Hematopoietic multipotent progenitor cell treated with erythropoietin and hydrocortisone succinate and interleukin-3 and kit ligand, for 4 days (in vitro differentiated cells): ENCODE data around the gene KIF1C.
A peak's percentile ranks its signal among the peaks of the same experiment; 100 is the strongest.
"Not testable (repeated sequence)": the region's sequence is repeated elsewhere in the genome, so short reads cannot be mapped to it uniquely, and the experiment has no call there.

Source experiments
- DNase-seq: peaks from one replicate; pipeline ENCODE4 v3.0.0-alpha.2; 2015

KIF1C gene

GRCh38 chr17:5002121-5002788 is 4.5 kb downstream of the KIF1C start:
- DNase-seq = no peak

DNA sequence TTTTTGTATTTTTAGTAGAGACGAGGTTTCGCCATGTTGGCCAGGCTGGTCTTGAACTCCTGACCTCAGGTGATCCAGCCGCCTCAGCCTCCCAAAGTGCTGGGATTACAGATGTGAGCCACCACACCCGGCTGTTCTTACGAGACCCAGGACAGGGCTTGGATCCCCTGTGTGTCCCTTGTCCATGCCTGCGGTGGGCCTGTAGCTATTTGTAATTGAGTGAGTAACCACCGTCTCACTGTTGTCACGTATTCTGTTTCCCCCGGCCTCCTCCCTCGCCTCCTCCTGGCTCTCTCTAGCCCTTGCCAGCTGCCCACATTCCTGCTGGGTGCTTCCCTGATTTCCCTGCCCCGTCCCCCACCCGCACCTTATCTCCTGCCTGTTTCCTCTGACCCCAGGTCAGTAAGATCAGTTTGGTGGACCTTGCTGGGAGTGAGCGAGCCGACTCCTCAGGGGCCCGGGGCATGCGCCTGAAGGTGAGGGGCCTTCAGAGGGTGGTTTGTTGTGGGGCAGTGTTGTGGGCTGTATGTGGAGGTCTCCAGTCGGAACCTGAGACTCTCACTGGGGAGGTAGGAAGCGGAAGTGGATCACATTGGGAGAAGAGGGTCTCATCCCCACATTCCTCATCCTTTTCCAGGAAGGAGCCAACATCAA is 5.6 kb downstream of the KIF1C start:
- DNase-seq = no peak

- DNase-seq = no peak
These were observed 14.2 kb downstream of the KIF1C start for GRCh38 chr17:5011928-5012327.

- no peak for DNase-seq
These were observed 16.6 kb downstream of the KIF1C start for GRCh38 chr17:5014357-5014756.

DNA sequence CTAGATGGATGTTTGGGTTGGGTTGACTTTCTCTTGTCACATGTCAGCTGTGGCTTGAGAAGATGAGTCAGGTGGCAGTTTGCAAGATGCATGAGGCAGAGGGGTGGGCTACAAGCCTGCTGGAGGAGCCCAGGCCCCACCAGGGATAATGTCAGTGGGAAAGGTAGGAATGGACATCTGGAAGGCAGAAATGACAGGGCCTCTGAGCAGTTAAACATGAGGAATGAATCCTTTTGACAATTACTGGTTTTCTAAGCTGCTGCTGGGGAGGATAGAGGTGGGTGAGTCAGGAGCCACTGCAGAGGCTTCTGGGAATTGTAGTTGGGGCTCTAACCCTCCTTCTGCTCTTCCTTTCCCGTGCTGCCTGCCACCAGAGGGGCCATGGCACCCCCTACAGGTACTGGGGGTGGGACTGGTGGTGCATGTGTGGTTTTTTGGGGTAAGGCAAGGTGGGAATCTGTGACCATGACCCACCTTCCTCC is 21.8 kb downstream of the KIF1C start:
- peak; percentile 68 for DNase-seq

DNA sequence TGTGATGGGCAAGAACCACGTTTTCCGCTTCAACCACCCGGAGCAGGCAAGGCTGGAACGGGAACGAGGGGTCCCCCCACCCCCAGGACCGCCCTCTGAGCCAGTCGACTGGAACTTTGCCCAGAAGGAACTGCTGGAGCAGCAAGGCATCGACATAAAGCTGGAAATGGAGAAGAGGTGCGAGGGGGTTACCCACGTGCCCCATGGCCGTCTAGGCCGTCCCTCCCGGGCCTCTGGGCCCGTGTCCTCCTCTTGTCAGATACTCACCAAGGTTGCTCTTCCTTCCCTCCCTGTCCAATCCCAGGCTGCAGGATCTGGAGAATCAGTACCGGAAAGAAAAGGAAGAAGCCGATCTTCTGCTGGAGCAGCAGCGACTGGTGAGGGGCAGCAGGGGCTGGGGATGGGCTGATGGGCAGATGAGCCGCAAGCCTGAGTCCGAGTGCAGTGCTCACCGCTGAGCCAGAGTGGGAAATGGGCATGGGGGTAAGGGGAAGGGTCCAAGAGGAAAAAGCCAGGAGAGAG is 22.8 kb downstream of the KIF1C start:
- DNase-seq = no peak

- no peak for DNase-seq
These were observed 24.5 kb downstream of the KIF1C start for GRCh38 chr17:5022171-5022711.

- no peak for DNase-seq
These were observed 25.9 kb downstream of the KIF1C start for GRCh38 chr17:5023588-5024147.

DNA sequence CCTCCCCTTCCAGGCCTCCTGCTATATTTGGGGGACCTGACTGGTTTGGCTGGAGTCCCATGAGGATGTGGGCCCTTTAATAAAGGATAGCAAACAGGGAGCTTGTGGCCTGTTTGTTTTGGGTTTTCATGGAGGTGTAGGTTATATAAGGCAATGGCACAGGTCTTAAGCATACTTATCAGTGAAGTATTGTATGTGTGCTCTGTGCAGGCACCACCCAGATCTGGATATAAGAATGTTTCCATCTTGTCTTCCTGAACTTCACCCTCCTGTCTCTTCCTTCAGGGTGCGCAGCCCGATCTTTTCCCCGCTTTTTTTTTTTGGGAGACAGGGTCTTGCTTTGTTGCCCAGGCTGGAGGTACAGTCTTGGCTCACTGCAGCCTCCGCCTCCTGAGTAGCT is 26.9 kb downstream of the KIF1C start:
- no peak for DNase-seq

DNA sequence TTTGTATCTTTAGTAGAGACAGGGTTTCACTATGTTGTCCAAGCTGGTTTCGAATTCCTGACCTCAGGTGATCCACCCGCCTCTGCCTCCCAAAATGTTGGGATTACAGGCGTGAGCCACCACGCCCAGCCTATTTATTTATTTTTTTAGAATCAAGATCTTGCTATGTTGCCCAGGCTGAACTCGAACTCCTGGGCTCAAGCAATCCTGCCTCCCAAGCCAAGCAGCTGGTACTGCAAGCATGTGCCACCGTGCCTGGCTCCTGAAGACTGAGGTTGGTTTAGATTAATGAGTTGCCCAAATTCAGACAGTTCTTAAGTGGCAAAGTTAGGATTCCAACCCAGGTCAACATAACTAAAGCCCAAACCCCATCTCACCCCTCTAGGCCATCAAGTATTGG is 29.5 kb downstream of the KIF1C start:
- DNase-seq = no peak

DNA sequence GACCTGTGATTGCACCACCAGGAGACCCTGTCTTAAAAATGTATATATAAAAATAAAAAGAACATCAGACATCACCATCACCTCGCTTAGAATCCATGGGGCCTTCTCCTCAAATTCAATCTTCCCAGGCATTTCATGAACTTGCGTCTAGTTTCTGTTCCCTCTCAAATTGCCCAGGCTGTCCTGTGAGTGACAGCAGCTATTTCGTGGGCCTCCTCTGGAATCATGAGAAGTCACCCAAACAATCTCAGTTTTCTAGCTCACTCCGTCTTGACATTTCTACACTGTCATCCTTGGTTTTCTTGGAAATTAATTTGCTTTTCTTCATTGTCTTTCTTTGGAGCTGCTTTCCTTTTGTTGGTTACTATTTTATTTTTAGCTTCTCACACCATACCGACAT is 30.2 kb downstream of the KIF1C start:
- no peak for DNase-seq

GRCh38 chr17:5030168-5030567 is 32.4 kb downstream of the KIF1C start:
- not testable (repeated sequence) for DNase-seq

GRCh38 chr17:5031365-5032082 is 33.8 kb downstream of the KIF1C start:
- peak; percentile 90 for DNase-seq

DNA sequence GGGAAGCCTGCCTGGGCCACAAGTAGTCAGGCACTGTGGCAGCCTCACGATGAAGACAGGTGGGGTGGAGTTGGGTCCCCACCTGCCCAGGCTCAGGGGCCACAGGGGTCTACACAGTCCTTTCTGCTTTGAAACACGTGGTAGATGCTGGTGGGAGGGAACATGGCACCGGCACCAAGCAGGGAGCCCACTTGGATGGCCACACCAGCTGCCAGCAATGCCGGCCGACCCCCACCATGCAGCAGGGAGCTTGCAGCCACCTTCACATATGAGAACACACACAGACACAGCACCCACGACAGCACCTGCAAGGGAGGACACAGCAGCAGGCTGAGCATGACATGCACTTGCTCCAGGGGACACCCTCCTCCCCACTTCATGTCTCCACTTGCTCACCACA is 35.1 kb downstream of the KIF1C start:
- no peak for DNase-seq

DNA sequence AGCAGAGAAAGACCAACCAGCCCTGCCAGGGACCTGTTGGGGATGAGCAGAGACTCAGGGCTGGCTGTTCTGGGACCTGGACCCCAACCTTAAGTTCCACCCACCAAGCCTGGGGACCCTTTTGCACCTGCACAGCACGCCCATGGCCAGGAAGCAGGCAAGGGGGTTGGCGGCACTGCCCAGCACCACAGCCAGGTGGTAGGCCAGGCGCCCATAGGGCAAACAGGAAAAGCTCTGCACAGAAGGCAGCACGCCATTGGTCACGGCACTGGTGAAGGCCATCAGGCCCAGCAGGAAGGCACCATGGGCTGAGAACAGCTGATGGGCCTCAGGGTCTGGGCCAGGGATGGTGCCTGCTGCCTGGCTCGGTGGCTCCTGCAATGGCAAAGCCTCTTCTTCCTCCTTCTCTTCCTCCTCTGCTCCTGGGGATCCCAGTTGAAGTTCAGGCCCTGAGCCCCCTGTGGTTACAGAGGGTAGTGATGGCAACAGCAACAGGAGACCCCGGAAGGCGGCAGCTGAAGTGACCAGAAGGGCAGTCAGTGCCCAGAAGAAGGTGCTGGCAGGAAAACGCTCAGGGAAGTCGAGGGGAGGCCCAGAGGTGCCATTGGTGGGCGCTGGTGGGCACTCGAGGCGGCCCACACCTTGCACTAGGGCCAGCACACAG is 35.7 kb downstream of the KIF1C start:
- no peak for DNase-seq

DNA sequence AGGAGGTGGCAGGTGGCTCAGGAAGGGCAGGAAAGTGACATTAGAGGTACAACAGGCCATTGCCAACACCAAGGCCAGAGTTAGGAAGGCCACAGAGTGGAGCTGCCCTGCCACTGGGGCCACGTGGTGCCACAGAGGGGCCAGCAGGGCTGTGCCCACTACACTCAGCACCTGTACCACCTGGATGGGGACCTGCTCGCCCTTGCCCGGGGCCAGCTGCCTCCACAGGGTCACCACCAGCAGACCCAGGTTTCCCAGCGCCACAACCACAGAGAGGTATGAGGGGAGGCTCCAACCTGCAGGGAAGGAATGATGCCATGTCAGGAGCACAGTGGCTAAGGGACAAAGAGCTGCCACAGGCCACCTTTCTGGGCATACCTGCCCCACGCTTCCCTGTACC is 36.3 kb downstream of the KIF1C start:
- DNase-seq = no peak

DNA sequence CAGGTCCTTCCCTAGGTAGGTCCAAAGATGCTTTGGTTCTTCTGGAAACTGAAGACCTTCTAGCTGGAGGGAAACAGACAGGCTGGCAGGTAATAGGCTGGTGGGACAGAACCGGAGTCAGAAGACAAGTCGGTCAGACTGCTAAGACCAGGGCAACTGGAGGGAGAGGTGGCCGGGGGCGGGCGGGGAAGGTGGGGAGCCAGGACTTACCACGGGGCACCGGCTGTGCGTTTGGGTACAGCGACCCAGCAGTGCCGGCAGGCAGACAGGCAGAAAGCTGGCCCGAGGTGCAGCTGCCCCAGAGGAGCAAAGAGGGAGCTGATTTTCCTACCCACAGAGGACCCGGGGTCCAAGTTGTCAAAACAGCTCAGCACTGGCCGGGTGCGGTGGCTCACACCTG is 36.9 kb downstream of the KIF1C start:
- DNase-seq = no peak

DNA sequence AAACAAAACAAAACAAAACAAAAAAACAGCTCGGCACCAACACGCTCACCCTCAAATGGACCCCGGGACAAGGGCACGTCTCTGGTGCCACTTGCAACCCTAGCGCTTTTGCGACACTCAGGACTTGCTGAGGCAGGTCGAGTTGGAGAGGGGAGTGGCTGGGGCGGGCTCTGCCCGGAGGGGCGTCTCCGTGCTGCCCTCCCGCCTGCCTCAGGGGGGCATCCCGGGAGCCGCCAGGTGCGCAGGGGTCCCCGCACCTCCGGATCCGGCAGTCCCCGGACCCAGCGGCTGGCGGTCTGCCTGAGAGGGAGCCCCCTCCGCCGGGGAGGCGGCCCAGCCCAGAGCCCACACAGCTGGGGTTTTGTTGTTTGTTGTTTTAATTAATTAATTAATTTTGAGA is 37.6 kb downstream of the KIF1C start, which contains the start of gene SLC52A1:
TSS of gene SLC52A1 (minus strand) at position 112 of the 400 bp plus-strand sequence. CDS start 820 bp downstream, outside the sequence.
- no peak for DNase-seq

GRCh38 chr17:5042157-5043022 is 44.6 kb downstream of the KIF1C start:
- no peak for DNase-seq

DNA sequence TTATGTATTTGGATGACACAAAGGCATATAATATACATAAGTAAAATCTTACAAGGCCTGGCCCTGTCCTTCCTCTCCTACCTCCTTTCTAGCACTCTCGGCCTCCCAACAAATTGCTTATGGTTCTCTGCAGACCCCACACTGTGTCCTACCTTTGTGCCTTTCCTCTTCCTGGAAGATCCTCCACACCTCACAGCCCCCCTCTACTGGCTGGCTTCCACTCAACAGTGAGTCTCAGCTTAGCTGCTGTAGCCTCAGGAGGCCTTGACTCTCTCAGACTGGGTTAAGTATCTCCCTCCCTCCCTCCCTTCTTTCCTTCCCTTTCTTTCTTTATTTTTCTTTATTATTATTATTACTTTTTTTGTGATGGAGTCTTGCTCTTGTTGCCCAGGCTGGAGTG is 45.8 kb downstream of the KIF1C start:
- no peak for DNase-seq

- DNase-seq = no peak
These were observed 46.9 kb downstream of the KIF1C start for GRCh38 chr17:5044630-5045029.
